Cerebellar nuclear complex (tissue), 1 donor: Measurements from ENCODE around the gene SEC24B.
"Not testable (repeated sequence)": the region's sequence is repeated elsewhere in the genome, so short reads cannot be mapped to it uniquely, and the experiment has no call there.

Experiments
- DNase-seq, 2 experiments: peaks; one replicate each; lab custom pipeline; 2025; lab: John Stamatoyannopoulos, UW

SEC24B gene

DNA sequence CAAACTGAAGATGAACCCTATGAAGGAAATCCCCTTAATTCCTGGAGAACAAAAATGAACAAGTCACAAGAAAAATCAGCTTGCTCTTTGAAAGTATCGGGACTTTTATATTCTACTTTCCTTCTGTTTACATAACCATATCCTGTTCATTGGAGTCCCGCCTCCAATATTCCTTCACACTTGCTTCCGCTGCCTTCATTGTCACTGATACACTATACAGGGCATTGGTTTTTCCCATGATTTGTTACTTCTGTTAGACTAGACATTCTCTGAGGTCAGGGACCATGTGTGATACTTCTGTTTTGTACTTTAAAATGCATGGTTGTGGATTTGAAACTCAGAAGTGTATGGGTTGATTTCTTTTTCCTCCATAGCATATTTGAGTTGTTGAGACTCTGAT lies 145.2 kb downstream of the SEC24B start:
- DNase-seq = no peak

GRCh38 chr4:109579997-109580396 lies 146.4 kb downstream of the SEC24B start:
- DNase-seq = not testable (repeated sequence)

GRCh38 chr4:109588176-109588575 lies 154.6 kb downstream of the SEC24B start:
- DNase-seq = no peak

DNA sequence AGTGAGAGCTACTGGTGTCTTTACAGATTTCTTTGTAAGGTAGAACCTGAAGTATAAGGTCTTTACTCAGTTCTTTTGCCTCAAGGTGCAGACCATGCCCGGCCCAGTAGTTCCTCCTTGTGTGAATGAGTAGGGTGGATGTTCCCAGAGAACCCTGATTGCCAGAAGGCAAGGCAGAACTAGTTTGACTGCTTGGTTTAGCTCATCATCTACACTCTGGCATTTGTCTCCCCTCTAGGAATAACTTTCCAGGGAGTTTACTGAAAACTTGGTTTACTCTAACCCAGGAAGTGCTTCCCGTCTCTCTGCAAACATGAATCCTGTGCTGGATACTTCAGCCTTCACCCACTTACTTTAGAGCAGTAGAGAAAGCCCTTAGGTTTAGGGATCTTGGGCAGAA lies 155.5 kb downstream of the SEC24B start:
- no peak for DNase-seq

DNA sequence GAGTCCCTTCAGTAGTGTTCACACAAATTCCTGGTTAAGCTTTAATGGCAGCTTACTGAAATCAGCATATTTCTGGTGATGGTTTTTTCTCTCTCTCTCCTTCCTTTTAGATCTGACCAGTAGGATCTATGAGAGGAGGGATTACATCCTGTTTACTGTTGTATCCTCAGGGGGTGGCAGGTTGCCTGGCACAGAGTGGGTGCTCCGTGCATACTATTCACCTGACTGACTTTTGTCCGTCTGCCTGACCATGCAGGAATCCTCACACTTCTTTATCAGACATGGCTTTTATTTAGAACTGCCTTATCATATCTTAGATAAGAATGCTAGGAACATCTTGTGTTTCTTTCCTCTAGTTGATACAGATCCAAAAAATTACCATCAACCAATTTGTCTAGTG lies 156.0 kb downstream of the SEC24B start:
- DNase-seq = no peak
